Neuron (in vitro differentiated cells): Measurements from ENCODE around the gene TBL1Y.

Experiments
- H2AFZ ChIP-seq: one replicate; pipeline ENCODE4 v1.6.1; 2013; ENCODE audit warnings: low read depth, mild to moderate bottlenecking, inconsistent platforms, low read length, moderate library complexity
- H3K27me3 ChIP-seq: one replicate; pipeline ENCODE4 v1.6.1; 2013; ENCODE audit warnings: low read length; ENCODE audit not compliant: insufficient read depth
- H3K36me3 ChIP-seq: one replicate; pipeline ENCODE4 v1.6.1; 2013; ENCODE audit warnings: low read length; ENCODE audit not compliant: insufficient read depth
- H3K4me1 ChIP-seq: one replicate; pipeline ENCODE4 v1.6.1; 2013; ENCODE audit warnings: low read length; ENCODE audit not compliant: insufficient read depth
- H3K4me3 ChIP-seq: 2 replicates; pipeline ENCODE4 v1.5.1; 2013; ENCODE audit warnings: mild to moderate bottlenecking, low read length, moderate library complexity
- H3K9me3 ChIP-seq: one replicate; pipeline ENCODE4 v1.6.1; 2013; ENCODE audit warnings: low read length

The TBL1Y gene

DNA sequence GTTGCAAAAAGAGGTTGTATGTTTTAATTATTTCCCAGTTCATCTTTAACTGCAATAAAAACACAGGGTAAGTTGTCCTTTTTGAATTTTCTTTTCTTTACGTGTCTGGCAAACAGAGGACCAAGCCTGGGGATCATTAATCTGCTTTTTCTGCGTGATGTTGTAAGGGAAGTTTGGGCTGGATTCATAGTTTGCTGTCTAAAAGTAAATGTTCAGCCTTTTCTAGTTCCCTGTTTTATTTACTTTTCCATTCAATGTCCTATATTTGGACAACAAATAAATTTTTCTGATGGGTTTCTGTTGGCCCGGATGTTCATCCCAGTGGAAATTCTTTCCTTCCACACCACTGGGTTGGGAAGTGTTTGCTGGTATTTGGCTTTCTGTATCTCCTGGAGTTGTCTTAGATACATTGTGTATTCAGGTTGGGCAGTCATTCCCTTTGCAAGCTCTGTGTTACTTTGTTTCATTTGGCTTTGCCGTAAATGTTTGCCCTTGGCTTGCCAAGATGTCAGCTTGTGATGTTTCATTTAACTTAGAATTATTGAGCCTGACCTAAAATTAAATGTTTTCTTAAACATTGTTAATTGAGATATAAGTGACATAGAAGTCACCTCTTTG lies 21.4 kb downstream of the TBL1Y start:
- no peaks in the 10 kb centered on the region for H3K27me3 ChIP-seq
- no peak overlapping the region for H3K4me3 ChIP-seq
- H3K9me3 ChIP-seq: no peaks in the 10 kb centered on the region
- H2AFZ ChIP-seq: no peak overlapping the region
- no peaks in the 10 kb centered on the region for H3K4me1 ChIP-seq
- H3K36me3 ChIP-seq: no peaks in the 10 kb centered on the region

GRCh38 chrY:6935497-6935896 lies 25.0 kb downstream of the TBL1Y start:
- Histone ChIP-seq H3K36me3 (no peaks in the 10 kb centered on the region), H3K4me1 (no peaks in the 10 kb centered on the region), H3K27me3 (no peaks in the 10 kb centered on the region), H3K4me3 (no peak overlapping the region), H2AFZ (no peak overlapping the region), H3K9me3 (no peaks in the 10 kb centered on the region)

DNA sequence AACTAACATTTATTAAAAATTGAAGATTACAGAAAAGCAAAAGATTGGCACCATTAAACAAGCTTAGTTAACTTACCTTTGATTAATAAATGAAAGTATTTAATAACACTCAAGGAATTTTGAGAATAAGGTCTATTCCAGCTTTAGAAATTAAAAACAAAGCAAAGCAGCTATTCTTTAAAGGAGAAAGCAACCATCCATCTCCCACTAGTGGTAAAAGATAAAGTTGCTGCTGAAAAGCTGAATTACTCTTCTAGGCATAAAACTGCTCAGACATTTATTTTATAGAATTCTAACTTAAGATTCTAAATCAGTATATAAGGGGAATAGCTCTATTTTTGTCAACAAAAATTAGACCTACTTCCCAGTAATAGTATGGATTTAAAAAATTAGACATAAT lies 37.2 kb downstream of the TBL1Y start:
- H3K9me3 ChIP-seq: no peaks in the 10 kb centered on the region
- no peak overlapping the region for H3K4me3 ChIP-seq
- H2AFZ ChIP-seq: no peak overlapping the region
- H3K27me3 ChIP-seq: no peaks in the 10 kb centered on the region
- H3K4me1 ChIP-seq: no peaks in the 10 kb centered on the region
- H3K36me3 ChIP-seq: no peaks in the 10 kb centered on the region

- H3K4me3 ChIP-seq: no peak overlapping the region
- no peaks in the 10 kb centered on the region for H3K4me1 ChIP-seq
- no peaks in the 10 kb centered on the region for H3K9me3 ChIP-seq
- H3K36me3 ChIP-seq: no peaks in the 10 kb centered on the region
- H3K27me3 ChIP-seq: no peaks in the 10 kb centered on the region
- no peak overlapping the region for H2AFZ ChIP-seq
Measured at GRCh38 chrY:6948378-6948777, 37.9 kb downstream of the TBL1Y start.

DNA sequence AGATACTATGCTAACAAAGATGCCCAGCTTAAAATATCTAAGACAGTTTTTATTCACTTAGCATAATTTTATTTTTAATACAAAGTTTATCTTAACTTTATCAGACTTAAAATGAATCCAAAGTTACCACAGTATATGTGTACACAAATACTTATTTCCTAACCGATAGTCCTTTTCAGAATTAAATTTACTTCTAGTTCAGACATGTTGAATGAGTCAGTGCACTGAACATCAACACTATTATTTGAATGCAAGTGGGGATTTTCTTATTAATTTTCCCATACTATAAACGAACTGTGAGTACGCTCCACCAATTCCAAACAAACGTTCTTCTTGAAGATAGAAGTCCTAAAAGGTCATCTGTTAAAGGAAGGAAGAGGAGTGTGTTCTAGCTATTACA lies 39.5 kb downstream of the TBL1Y start:
- Histone ChIP-seq H3K4me3 (no peak overlapping the region), H2AFZ (no peak overlapping the region), H3K9me3 (no peaks in the 10 kb centered on the region), H3K36me3 (no peaks in the 10 kb centered on the region), H3K27me3 (no peaks in the 10 kb centered on the region), H3K4me1 (no peaks in the 10 kb centered on the region)

GRCh38 chrY:6964732-6965131 lies 54.2 kb downstream of the TBL1Y start:
- H3K36me3 ChIP-seq: no peaks in the 10 kb centered on the region
- no peak overlapping the region for H2AFZ ChIP-seq
- H3K9me3 ChIP-seq: no peaks in the 10 kb centered on the region
- no peaks in the 10 kb centered on the region for H3K27me3 ChIP-seq
- no peak overlapping the region for H3K4me3 ChIP-seq
- H3K4me1 ChIP-seq: no peaks in the 10 kb centered on the region

GRCh38 chrY:6966521-6966920 lies 56.0 kb downstream of the TBL1Y start:
- no peak overlapping the region for H3K4me3 ChIP-seq
- H3K9me3 ChIP-seq: no peaks in the 10 kb centered on the region
- no peaks in the 10 kb centered on the region for H3K4me1 ChIP-seq
- no peaks in the 10 kb centered on the region for H3K27me3 ChIP-seq
- H2AFZ ChIP-seq: no peak overlapping the region
- H3K36me3 ChIP-seq: no peaks in the 10 kb centered on the region

GRCh38 chrY:6967736-6968135 lies 57.2 kb downstream of the TBL1Y start:
- Histone ChIP-seq H3K4me1 (no peaks in the 10 kb centered on the region), H3K36me3 (no peaks in the 10 kb centered on the region), H3K9me3 (no peaks in the 10 kb centered on the region), H3K4me3 (no peak overlapping the region), H2AFZ (no peak overlapping the region), H3K27me3 (no peaks in the 10 kb centered on the region)

DNA sequence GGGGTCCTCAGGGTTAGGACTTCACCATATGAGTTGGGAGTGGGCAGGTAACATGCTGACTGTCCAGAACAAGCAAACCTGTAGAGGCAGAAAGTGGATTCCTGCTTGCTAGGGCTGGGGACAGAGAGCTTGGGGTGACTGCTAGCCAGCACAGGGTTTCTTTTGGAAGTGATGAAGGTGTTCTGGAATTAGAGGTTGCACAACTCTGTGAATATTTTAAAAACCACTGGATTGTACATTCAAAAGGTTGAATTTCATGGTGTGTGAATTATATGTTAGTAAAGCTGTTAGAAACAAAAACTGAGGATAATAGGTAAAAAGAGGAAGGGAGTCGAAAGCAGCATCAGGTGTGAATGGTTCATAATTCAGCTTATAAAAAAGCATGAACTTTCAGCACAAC lies 57.7 kb downstream of the TBL1Y start:
- no peaks in the 10 kb centered on the region for H3K4me1 ChIP-seq
- no peaks in the 10 kb centered on the region for H3K36me3 ChIP-seq
- no peak overlapping the region for H2AFZ ChIP-seq
- H3K4me3 ChIP-seq: no peak overlapping the region
- no peaks in the 10 kb centered on the region for H3K27me3 ChIP-seq
- no peaks in the 10 kb centered on the region for H3K9me3 ChIP-seq

GRCh38 chrY:6972271-6972887 lies 61.9 kb downstream of the TBL1Y start:
- Histone ChIP-seq H2AFZ (no peak overlapping the region), H3K4me1 (no peaks in the 10 kb centered on the region), H3K36me3 (no peaks in the 10 kb centered on the region), H3K27me3 (no peaks in the 10 kb centered on the region), H3K4me3 (no peak overlapping the region), H3K9me3 (no peaks in the 10 kb centered on the region)

DNA sequence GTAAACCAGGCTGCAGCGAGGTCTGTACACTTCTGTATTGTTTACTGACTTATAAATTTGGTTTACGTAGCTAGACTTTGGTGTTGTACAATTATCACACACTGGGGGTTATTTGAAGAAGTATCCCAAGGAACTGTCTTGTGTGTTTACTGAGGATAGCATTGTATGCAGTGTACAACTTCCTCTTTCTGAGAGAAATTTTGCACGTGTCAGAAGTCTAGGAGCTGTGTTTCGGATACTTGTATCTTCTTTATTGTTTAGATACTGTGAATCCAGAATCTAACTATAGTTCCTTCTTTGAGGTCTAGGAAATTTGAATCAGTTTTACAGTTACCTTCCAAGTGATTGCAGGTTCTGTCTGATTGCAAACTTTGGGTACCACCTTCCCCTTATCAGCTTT lies 64.5 kb downstream of the TBL1Y start:
- no peaks in the 10 kb centered on the region for H3K9me3 ChIP-seq
- no peak overlapping the region for H2AFZ ChIP-seq
- H3K27me3 ChIP-seq: no peaks in the 10 kb centered on the region
- H3K4me3 ChIP-seq: no peak overlapping the region
- no peaks in the 10 kb centered on the region for H3K36me3 ChIP-seq
- no peaks in the 10 kb centered on the region for H3K4me1 ChIP-seq

- Histone ChIP-seq H3K9me3 (no peaks in the 10 kb centered on the region), H3K27me3 (no peaks in the 10 kb centered on the region), H3K4me1 (no peaks in the 10 kb centered on the region), H3K4me3 (no peak overlapping the region), H2AFZ (no peak overlapping the region), H3K36me3 (no peaks in the 10 kb centered on the region)
Measured at GRCh38 chrY:6977783-6978182, 67.3 kb downstream of the TBL1Y start.

GRCh38 chrY:6983221-6983620 lies 72.7 kb downstream of the TBL1Y start:
- no peaks in the 10 kb centered on the region for H3K4me1 ChIP-seq
- H3K9me3 ChIP-seq: no peaks in the 10 kb centered on the region
- no peak overlapping the region for H3K4me3 ChIP-seq
- H3K27me3 ChIP-seq: no peaks in the 10 kb centered on the region
- no peaks in the 10 kb centered on the region for H3K36me3 ChIP-seq
- no peak overlapping the region for H2AFZ ChIP-seq

- H3K27me3 ChIP-seq: no peaks in the 10 kb centered on the region
- H2AFZ ChIP-seq: no peak overlapping the region
- no peaks in the 10 kb centered on the region for H3K9me3 ChIP-seq
- H3K36me3 ChIP-seq: no peaks in the 10 kb centered on the region
- H3K4me1 ChIP-seq: no peaks in the 10 kb centered on the region
- no peak overlapping the region for H3K4me3 ChIP-seq
Measured at GRCh38 chrY:6987811-6988210, 77.3 kb downstream of the TBL1Y start.
